Left renal pelvis (tissue), 4 donors: ENCODE results near the gene RAD52. TPM values are rescaled to one million over a fixed set of nuclear protein-coding genes. Genes with fewer than 3 reads are reported as not detected.

ENCODE experiments used
- DNase-seq, 4 donors: peaks; one replicate each; pipeline ENCODE4 v3.0.0-alpha.2; 2013; ENCODE audit warnings: low read depth in 4 of 4, low spot score in 3 of 4
- polyA plus RNA-seq, 4 donors: library from polyadenylated mRNA; unstranded; fragments of 120-200 nt; gene quantifications; one replicate each; pipeline ENCODE4 v1.2.1, GENCODE V29; 2013; ENCODE audit not compliant: insufficient read length in 4 of 4

RAD52 gene
- polyA plus RNA-seq, 4 donors = 19.2 to 46.3 (median 24.0) TPM

DNA sequence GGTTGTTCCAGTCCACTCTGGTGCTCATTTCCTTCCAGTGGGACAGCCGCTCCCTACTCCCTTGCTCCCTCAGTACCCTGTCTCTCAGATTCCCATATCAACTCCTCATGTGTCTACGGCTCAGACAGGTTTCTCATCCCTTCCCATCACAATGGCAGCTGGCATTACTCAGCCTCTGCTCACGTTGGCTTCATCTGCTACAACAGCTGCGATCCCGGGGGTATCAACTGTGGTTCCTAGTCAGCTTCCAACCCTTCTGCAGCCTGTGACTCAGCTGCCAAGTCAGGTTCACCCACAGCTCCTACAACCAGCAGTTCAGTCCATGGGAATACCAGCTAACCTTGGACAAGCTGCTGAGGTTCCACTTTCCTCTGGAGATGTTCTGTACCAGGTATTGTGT, 69.9 kb downstream of the RAD52 start:
- no peak for DNase-seq

GRCh38 chr12:873954-874353, 75.5 kb downstream of the RAD52 start:
- DNase-seq = no peak

- no peak for DNase-seq
Measured at GRCh38 chr12:870378-870777, 79.1 kb downstream of the RAD52 start.

GRCh38 chr12:868722-869121, 80.8 kb downstream of the RAD52 start:
- no peak for DNase-seq

GRCh38 chr12:867905-868304, 81.6 kb downstream of the RAD52 start:
- DNase-seq = no peak

- DNase-seq = no peak
Measured at GRCh38 chr12:865614-866013, 83.9 kb downstream of the RAD52 start.

DNA sequence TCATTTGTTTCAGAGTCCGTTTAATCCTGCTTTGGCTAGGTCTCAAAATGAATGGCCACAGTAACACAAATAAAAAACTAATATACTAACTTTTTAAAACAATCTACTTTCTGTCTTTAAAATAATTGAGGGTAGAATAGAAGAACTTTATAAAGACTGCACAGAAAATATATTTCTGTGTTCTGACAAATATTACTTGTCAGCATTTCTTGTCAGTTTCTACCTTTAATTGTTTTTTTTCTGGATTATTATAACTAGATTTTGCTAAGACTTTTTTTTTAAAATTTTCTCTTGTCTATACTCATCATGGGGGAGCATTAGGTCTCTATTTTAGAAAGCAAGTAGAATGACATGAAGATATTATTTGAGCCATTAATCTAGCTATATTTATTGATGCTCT, 86.2 kb downstream of the RAD52 start:
- no peak for DNase-seq

DNA sequence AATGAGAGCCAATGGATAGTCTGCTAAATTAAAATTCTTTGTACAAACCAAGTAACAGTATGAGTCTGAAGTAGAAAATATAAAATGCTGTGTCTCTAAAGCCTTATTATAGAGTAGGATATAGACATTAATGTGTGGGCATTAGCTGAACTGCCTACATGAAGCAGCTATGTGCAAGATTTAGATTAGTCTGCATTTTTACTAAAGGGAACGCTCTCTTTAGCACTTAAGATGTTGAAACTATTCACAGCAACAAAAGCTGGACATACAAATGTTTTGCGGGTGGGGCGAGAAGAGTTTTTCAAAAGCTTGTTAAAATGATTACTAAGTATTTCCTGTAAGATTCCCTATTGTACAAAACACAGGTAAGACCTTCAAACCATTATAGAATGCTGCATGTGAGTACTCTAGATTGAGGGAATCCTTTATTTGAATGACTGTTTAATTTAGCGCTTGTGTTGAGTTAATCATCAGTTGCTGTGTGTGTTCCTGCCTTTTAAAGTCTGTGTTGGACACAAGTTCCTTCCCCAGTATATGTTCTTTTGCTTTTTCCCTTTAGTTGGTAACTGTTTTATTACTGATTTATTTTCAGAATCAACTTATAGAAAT, 87.1 kb downstream of the RAD52 start:
- DNase-seq = no peak

Other genes starting within 250 kb of the RAD52 start
- gene WNK1, start 197.1 kb downstream of the RAD52 start, polyA plus RNA-seq = 100 to 1,000 TPM in 3 of 4 donors, 10 to 100 TPM in 1; 71.8 to 112 (median 103) TPM
- gene ERC1, start 41.5 kb upstream of the RAD52 start, polyA plus RNA-seq = 10 to 100 TPM; 30.1 to 42.4 (median 37.8) TPM